Activated naive CD4-positive, alpha-beta T cell treated with anti-CD3 and anti-CD28 coated beads, Interleukin-2, amount 50 U/mL, for 24 hours (primary cell): ENCODE results near the gene C11orf54.
A peak's percentile ranks its signal among the peaks of the same experiment; 100 is the strongest.
"Not testable (repeated sequence)": the region's sequence is repeated elsewhere in the genome, so short reads cannot be mapped to it uniquely, and the experiment has no call there.

Source experiments
- H3K27ac Mint-ChIP-seq: one replicate; pipeline ENCODE4 v1.8.0; 2021; ENCODE audit warnings: mild to moderate bottlenecking, mixed read lengths
- H3K27me3 Mint-ChIP-seq: one replicate; pipeline ENCODE4 v1.8.0; 2021; ENCODE audit warnings: mixed read lengths
- H3K36me3 Mint-ChIP-seq: one replicate; pipeline ENCODE4 v1.8.0; 2021; ENCODE audit warnings: mixed read lengths
- H3K4me1 Mint-ChIP-seq: one replicate; pipeline ENCODE4 v1.8.0; 2021; ENCODE audit warnings: mixed read lengths
- H3K4me3 Mint-ChIP-seq: one replicate; pipeline ENCODE4 v1.8.0; 2021; ENCODE audit warnings: mild to moderate bottlenecking, mixed read lengths
- H3K9me3 Mint-ChIP-seq: one replicate; pipeline ENCODE4 v1.8.0; 2021; ENCODE audit warnings: mixed read lengths

The C11orf54 gene

GRCh38 chr11:93745005-93745755 lies 3.7 kb downstream of the C11orf54 start:
- not testable (repeated sequence) for H3K9me3 Mint-ChIP-seq, H3K27me3 Mint-ChIP-seq, H3K27ac Mint-ChIP-seq, H3K4me3 Mint-ChIP-seq
- peaks cover 15% of the 10 kb centered on the region for H3K36me3 Mint-ChIP-seq
- peaks cover 27% of the 10 kb centered on the region for H3K4me1 Mint-ChIP-seq

- Mint-ChIP-seq H3K36me3 (peaks cover 8% of the 10 kb centered on the region), H3K9me3 (no peaks in the 10 kb centered on the region), H3K27ac (peak overlapping the region; percentile 65), H3K27me3 (no peaks in the 10 kb centered on the region), H3K4me3 (no peak overlapping the region), H3K4me1 (peaks cover 27% of the 10 kb centered on the region)
Measured at GRCh38 chr11:93746101-93746500, 4.6 kb downstream of the C11orf54 start.

GRCh38 chr11:93747122-93747521 lies 5.7 kb downstream of the C11orf54 start:
- Mint-ChIP-seq H3K27me3 (no peaks in the 10 kb centered on the region), H3K4me1 (peaks cover 27% of the 10 kb centered on the region), H3K36me3 (peaks cover 6% of the 10 kb centered on the region), H3K4me3 (no peak overlapping the region), H3K9me3 (no peaks in the 10 kb centered on the region), H3K27ac (no peak overlapping the region)

GRCh38 chr11:93751001-93751400 lies 9.5 kb downstream of the C11orf54 start:
- Mint-ChIP-seq H3K4me1 (peaks cover 8% of the 10 kb centered on the region), H3K36me3 (peaks cover 5% of the 10 kb centered on the region), H3K9me3 (no peaks in the 10 kb centered on the region), H3K27me3 (no peaks in the 10 kb centered on the region), H3K27ac (no peak overlapping the region), H3K4me3 (no peak overlapping the region)

- no peaks in the 10 kb centered on the region for H3K9me3 Mint-ChIP-seq
- no peaks in the 10 kb centered on the region for H3K27me3 Mint-ChIP-seq
- H3K27ac Mint-ChIP-seq, result no peak overlapping the region
- peaks cover under 1% of the 10 kb centered on the region for H3K4me1 Mint-ChIP-seq
- peaks cover 6% of the 10 kb centered on the region for H3K36me3 Mint-ChIP-seq
- no peak overlapping the region for H3K4me3 Mint-ChIP-seq
Measured at GRCh38 chr11:93753241-93753640, 11.8 kb downstream of the C11orf54 start.

- no peaks in the 10 kb centered on the region for H3K9me3 Mint-ChIP-seq
- peaks cover 12% of the 10 kb centered on the region for H3K36me3 Mint-ChIP-seq
- H3K4me1 Mint-ChIP-seq, result no peaks in the 10 kb centered on the region
- H3K4me3 Mint-ChIP-seq, result no peak overlapping the region
- H3K27ac Mint-ChIP-seq, result no peak overlapping the region
- H3K27me3 Mint-ChIP-seq, result no peaks in the 10 kb centered on the region
Measured at GRCh38 chr11:93756748-93757147, 15.3 kb downstream of the C11orf54 start.

- Mint-ChIP-seq H3K36me3 (peaks cover 12% of the 10 kb centered on the region), H3K4me1 (no peaks in the 10 kb centered on the region), H3K9me3 (no peaks in the 10 kb centered on the region), H3K4me3 (no peak overlapping the region), H3K27ac (no peak overlapping the region), H3K27me3 (no peaks in the 10 kb centered on the region)
Measured at GRCh38 chr11:93757301-93757700, 15.8 kb downstream of the C11orf54 start.

- H3K4me3 Mint-ChIP-seq, result no peak overlapping the region
- H3K27ac Mint-ChIP-seq, result no peak overlapping the region
- peaks cover 15% of the 10 kb centered on the region for H3K36me3 Mint-ChIP-seq
- H3K9me3 Mint-ChIP-seq, result no peaks in the 10 kb centered on the region
- no peaks in the 10 kb centered on the region for H3K4me1 Mint-ChIP-seq
- no peaks in the 10 kb centered on the region for H3K27me3 Mint-ChIP-seq
Measured at GRCh38 chr11:93757924-93758865, 16.7 kb downstream of the C11orf54 start.

GRCh38 chr11:93759123-93759522 lies 17.7 kb downstream of the C11orf54 start:
- not testable (repeated sequence) for H3K9me3 Mint-ChIP-seq, H3K27me3 Mint-ChIP-seq, H3K27ac Mint-ChIP-seq, H3K4me1 Mint-ChIP-seq, H3K4me3 Mint-ChIP-seq
- H3K36me3 Mint-ChIP-seq, result peaks cover 13% of the 10 kb centered on the region

- no peaks in the 10 kb centered on the region for H3K27me3 Mint-ChIP-seq
- no peak overlapping the region for H3K27ac Mint-ChIP-seq
- peaks cover 15% of the 10 kb centered on the region for H3K36me3 Mint-ChIP-seq
- no peak overlapping the region for H3K4me3 Mint-ChIP-seq
- H3K9me3 Mint-ChIP-seq, result no peaks in the 10 kb centered on the region
- no peaks in the 10 kb centered on the region for H3K4me1 Mint-ChIP-seq
Measured at GRCh38 chr11:93761910-93762309, 20.4 kb downstream of the C11orf54 start.

GRCh38 chr11:93765551-93765950 lies 24.1 kb downstream of the C11orf54 start:
- Mint-ChIP-seq H3K27ac (no peak overlapping the region), H3K27me3 (no peaks in the 10 kb centered on the region), H3K9me3 (no peaks in the 10 kb centered on the region), H3K36me3 (peaks cover 9% of the 10 kb centered on the region), H3K4me3 (no peak overlapping the region), H3K4me1 (no peaks in the 10 kb centered on the region)

GRCh38 chr11:93766504-93766903 lies 25.0 kb downstream of the C11orf54 start:
- no peak overlapping the region for H3K27ac Mint-ChIP-seq
- no peak overlapping the region for H3K4me3 Mint-ChIP-seq
- no peaks in the 10 kb centered on the region for H3K27me3 Mint-ChIP-seq

GRCh38 chr11:93767018-93767417 lies 25.5 kb downstream of the C11orf54 start:
- Mint-ChIP-seq H3K9me3 (no peaks in the 10 kb centered on the region), H3K36me3 (peaks cover 7% of the 10 kb centered on the region), H3K4me1 (no peaks in the 10 kb centered on the region), H3K27me3 (no peaks in the 10 kb centered on the region), H3K4me3 (no peak overlapping the region), H3K27ac (no peak overlapping the region)

More at GRCh38 chr11:93766504-93766903, 25.0 kb downstream of the C11orf54 start:
- peaks cover 5% of the 10 kb centered on the region for H3K36me3 Mint-ChIP-seq
- H3K4me1 Mint-ChIP-seq, result no peaks in the 10 kb centered on the region
- no peaks in the 10 kb centered on the region for H3K9me3 Mint-ChIP-seq

GRCh38 chr11:93770160-93770559 lies 28.7 kb downstream of the C11orf54 start:
- no peak overlapping the region for H3K27ac Mint-ChIP-seq
- peaks cover 4% of the 10 kb centered on the region for H3K36me3 Mint-ChIP-seq
- H3K9me3 Mint-ChIP-seq, result no peaks in the 10 kb centered on the region
- no peaks in the 10 kb centered on the region for H3K4me1 Mint-ChIP-seq
- no peaks in the 10 kb centered on the region for H3K27me3 Mint-ChIP-seq
- H3K4me3 Mint-ChIP-seq, result no peak overlapping the region

GRCh38 chr11:93772123-93772522 lies 30.7 kb downstream of the C11orf54 start:
- peaks cover 4% of the 10 kb centered on the region for H3K36me3 Mint-ChIP-seq

GRCh38 chr11:93773045-93773477 lies 31.6 kb downstream of the C11orf54 start:
- H3K36me3 Mint-ChIP-seq, result peaks cover 4% of the 10 kb centered on the region
- H3K27ac Mint-ChIP-seq, result no peak overlapping the region

More at GRCh38 chr11:93772123-93772522, 30.7 kb downstream of the C11orf54 start:
- H3K9me3 Mint-ChIP-seq, result no peaks in the 10 kb centered on the region
- no peak overlapping the region for H3K4me3 Mint-ChIP-seq
- H3K27me3 Mint-ChIP-seq, result no peaks in the 10 kb centered on the region
- H3K4me1 Mint-ChIP-seq, result no peaks in the 10 kb centered on the region
- no peak overlapping the region for H3K27ac Mint-ChIP-seq

More at GRCh38 chr11:93773045-93773477, 31.6 kb downstream of the C11orf54 start:
- Mint-ChIP-seq H3K4me1 (no peaks in the 10 kb centered on the region), H3K27me3 (no peaks in the 10 kb centered on the region), H3K4me3 (no peak overlapping the region), H3K9me3 (no peaks in the 10 kb centered on the region)
